ENCODE measurements around the gene GFOD2.
"Not testable (repeated sequence)": the region's sequence is repeated elsewhere in the genome, so short reads cannot be mapped to it uniquely, and the experiment has no call there.

GFOD2 gene

GRCh38 chr16:67719048-67719777 is at the start of gene GFOD2:
GFOD2 (minus strand) TSS chr16:67719316; CDS start chr16:67685715, 33,601 bp downstream.
- peak; percentile 98 for DNase-seq

GRCh38 chr16:67767953-67768352 is 48.8 kb upstream of the GFOD2 start:
- no peak for DNase-seq

- no peak for DNase-seq
These were observed 47.2 kb upstream of the GFOD2 start for GRCh38 chr16:67766291-67766690.

GRCh38 chr16:67764158-67764667 is 45.1 kb upstream of the GFOD2 start:
- DNase-seq = no peak

GRCh38 chr16:67763066-67763465 is 44.0 kb upstream of the GFOD2 start:
- no peak for DNase-seq

- no peak for DNase-seq
These were observed 43.3 kb upstream of the GFOD2 start for GRCh38 chr16:67762385-67762784.

- no peak for DNase-seq
These were observed 42.8 kb upstream of the GFOD2 start for GRCh38 chr16:67761924-67762323.

- no peak for DNase-seq
These were observed 41.8 kb upstream of the GFOD2 start for GRCh38 chr16:67760956-67761230.

GRCh38 chr16:67760206-67760955 is 41.3 kb upstream of the GFOD2 start:
- DNase-seq = no peak

- DNase-seq = no peak
These were observed 39.9 kb upstream of the GFOD2 start for GRCh38 chr16:67758966-67759365.

GRCh38 chr16:67758006-67758405 is 38.9 kb upstream of the GFOD2 start:
- DNase-seq = no peak

- no peak for DNase-seq
These were observed 33.5 kb upstream of the GFOD2 start for GRCh38 chr16:67752641-67753040.

- DNase-seq = not testable (repeated sequence)
These were observed 32.2 kb upstream of the GFOD2 start for GRCh38 chr16:67751331-67751730.

GRCh38 chr16:67750466-67750865 is 31.4 kb upstream of the GFOD2 start:
- no peak for DNase-seq

GRCh38 chr16:67749436-67750078 is 30.4 kb upstream of the GFOD2 start:
- DNase-seq = no peak

GRCh38 chr16:67748834-67749233 is 29.7 kb upstream of the GFOD2 start:
- DNase-seq = no peak

GRCh38 chr16:67746846-67747245 is 27.7 kb upstream of the GFOD2 start:
- DNase-seq = no peak

GRCh38 chr16:67741118-67741517 is 22.0 kb upstream of the GFOD2 start:
- no peak for DNase-seq

GRCh38 chr16:67740391-67740790 is 21.3 kb upstream of the GFOD2 start:
- no peak for DNase-seq

GRCh38 chr16:67736858-67737257 is 17.7 kb upstream of the GFOD2 start:
- no peak for DNase-seq

GRCh38 chr16:67734731-67735201 is 15.7 kb upstream of the GFOD2 start:
- no peak for DNase-seq

- DNase-seq = no peak
These were observed 14.8 kb upstream of the GFOD2 start for GRCh38 chr16:67733734-67734470.

- DNase-seq = peak; percentile 44
These were observed 12.6 kb upstream of the GFOD2 start for GRCh38 chr16:67731753-67732095.

All from RPMI8226 (cell line).